Astrocyte of the cerebellum (primary cell): ENCODE results near the gene FGFR2.

ENCODE experiments used
- DNase-seq: peaks from one replicate; pipeline ENCODE4 v3.0.0-alpha.2; 2011; ENCODE audit warnings: low read depth
- H3K4me3 ChIP-seq: 2 replicates; pipeline ENCODE4 v1.5.1; 2011; ENCODE audit warnings: mild to moderate bottlenecking, low read depth, low read length, moderate library complexity
- in situ Hi-C: cut with HindIII; loops from 2 replicates; pipeline ENCODE4 v1.10.0; 2017; ENCODE audit warnings: low sequenced_read_pairs
- TF ChIP-seq, protein P1 (sequence below): IDR thresholded peaks from 2 replicates; pipeline ENCODE4 v1.5.1; 2012; ENCODE audit warnings: low read length, low read depth, moderate library complexity, mild to moderate bottlenecking; ENCODE audit errors: missing control alignments

Gene FGFR2

DNA sequence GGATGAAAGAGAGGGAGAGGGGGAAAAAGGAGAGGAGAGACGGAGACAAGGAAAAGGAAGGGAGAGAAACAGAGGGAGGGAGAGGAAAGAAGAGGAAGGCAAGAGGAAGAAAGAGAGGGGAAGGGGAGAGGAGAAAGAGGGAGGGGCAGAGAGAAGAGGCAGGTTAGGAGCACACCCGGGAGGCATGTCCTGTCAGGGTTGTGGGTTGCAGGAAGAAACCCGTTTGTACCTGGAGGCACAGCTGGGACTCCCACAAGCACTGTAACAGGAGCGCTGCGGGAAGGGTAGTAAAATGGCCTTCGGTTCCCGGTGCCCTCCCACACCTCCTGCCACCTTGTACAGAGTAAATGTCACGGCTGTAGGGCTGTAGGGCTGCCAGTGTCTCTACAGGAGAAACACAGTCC, 24.7 kb downstream of the FGFR2 start:
- no peak overlapping the region for H3K4me3 ChIP-seq
- no peak for DNase-seq
- in situ Hi-C loops = no loop called here
- TF ChIP-seq, protein P1, sequence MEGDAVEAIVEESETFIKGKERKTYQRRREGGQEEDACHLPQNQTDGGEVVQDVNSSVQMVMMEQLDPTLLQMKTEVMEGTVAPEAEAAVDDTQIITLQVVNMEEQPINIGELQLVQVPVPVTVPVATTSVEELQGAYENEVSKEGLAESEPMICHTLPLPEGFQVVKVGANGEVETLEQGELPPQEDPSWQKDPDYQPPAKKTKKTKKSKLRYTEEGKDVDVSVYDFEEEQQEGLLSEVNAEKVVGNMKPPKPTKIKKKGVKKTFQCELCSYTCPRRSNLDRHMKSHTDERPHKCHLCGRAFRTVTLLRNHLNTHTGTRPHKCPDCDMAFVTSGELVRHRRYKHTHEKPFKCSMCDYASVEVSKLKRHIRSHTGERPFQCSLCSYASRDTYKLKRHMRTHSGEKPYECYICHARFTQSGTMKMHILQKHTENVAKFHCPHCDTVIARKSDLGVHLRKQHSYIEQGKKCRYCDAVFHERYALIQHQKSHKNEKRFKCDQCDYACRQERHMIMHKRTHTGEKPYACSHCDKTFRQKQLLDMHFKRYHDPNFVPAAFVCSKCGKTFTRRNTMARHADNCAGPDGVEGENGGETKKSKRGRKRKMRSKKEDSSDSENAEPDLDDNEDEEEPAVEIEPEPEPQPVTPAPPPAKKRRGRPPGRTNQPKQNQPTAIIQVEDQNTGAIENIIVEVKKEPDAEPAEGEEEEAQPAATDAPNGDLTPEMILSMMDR = no peak

DNA sequence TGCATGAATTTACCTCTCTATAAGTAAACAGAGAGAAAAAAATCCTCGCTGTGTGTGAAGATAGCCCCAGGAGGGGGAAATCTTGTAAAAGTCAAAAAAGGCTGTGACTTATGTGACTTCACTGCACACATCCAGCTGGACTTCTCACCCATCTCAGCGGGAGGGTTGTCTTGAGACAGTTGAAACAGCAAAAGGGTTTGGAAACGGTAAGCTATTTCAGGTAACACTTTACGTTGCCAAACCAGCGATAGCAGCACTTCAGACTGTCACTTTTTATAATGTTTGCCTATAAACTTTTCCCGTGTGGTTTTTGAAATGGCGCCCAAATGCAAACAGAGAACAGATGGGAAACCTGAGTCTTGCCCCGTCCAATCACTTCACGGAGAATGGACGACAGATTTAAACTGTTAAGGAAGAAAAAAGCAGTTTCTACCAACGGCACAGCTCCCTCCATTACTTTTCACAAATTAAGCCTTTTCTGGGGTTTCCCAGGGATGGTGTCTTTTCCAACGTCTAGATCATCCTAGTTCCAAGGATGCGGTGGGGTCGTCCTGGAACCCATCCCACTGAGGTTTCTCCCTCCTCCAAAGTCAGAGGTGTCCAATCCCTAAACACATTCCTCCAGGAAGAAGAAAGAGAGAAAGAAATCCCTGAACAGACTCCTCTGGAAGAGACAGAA, 25.2 kb downstream of the FGFR2 start:
- no peak for DNase-seq
- no peak overlapping the region for H3K4me3 ChIP-seq
- in situ Hi-C loops = no loop called here
- TF ChIP-seq, protein P1 = no peak

DNA sequence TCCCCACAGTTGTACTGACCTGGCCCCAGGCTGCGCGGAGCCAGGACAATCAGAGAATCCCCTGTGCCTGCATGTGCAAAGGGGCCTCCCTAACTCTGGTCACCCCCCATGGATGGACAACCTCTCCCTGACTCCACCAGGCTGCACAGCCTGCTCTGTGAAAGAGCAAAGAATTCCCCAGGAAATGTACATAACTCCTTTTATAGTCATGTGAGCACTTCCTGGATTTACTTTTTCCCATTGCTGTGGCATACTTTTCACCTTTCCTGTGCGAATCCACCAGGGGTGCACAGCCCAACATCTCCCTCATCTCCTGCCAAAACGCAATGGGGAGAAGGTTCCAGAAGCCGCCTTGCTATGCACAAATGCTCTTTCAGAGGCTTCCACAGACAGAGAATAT, 27.9 kb downstream of the FGFR2 start:
- in situ Hi-C loops = no loop called here

DNA sequence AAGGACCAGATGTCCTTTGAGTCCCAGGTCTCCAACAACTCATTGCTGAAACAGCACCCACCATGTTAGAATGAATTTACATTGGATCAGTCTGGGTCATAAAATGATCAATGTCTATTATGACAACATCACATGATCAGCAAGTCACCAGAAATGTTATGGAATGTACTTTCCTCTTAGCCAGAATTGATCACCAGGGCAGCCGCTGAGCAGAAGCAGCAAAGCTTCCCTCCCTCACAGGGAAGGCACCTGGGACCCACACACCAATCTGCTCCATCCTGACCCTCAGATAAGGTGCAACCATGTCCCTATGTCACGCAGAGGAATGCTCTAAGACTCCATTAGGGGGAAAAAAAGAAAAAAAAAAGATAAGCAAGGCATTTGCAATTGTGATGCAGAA, 30.0 kb downstream of the FGFR2 start:
- in situ Hi-C loops = no loop called here
- no peak for DNase-seq
- TF ChIP-seq, protein P1 = no peak
- H3K4me3 ChIP-seq = no peak overlapping the region

More for the DNA sequence above, 27.9 kb downstream of the FGFR2 start:
- DNase-seq = no peak
- TF ChIP-seq, protein P1 = no peak
- no peak overlapping the region for H3K4me3 ChIP-seq

DNA sequence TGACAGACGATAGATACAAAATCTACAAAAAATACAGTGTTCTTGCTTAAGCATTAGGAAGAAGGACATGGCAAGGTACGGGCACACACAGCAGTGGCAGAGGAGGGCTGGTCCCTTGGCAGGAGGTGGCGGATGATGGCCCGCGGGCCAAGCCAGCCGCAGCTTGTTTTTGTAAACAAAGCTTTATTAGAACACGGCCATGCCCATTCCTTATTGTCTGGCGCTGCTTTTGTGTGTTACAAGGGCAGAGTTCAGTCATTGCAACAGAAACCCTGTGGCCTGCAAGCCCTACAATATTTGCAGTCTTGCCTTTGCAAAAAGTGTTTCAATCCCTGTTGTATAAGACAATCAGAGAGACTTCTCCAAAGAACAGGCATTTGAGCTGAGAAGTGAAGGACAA, 30.7 kb downstream of the FGFR2 start:
- no peak for DNase-seq
- in situ Hi-C loops = no loop called here
- H3K4me3 ChIP-seq = no peak overlapping the region
- TF ChIP-seq, protein P1 = no peak

- in situ Hi-C loops = no loop called here
- no peak for DNase-seq
Observed at GRCh38 chr10:121566755-121567154, 31.5 kb downstream of the FGFR2 start.

More at GRCh38 chr10:121566755-121567154, 31.5 kb downstream of the FGFR2 start:
- TF ChIP-seq, protein P1 = no peak
- H3K4me3 ChIP-seq = no peak overlapping the region
